Stimulated activated CD8-positive, alpha-beta memory T cell treated with anti-CD3 and anti-CD28 coated beads, Interleukin-4, amount 100 ng/mL, for 24 hours (primary cell): ENCODE measurements around the gene OR51S1.
"Not testable (repeated sequence)": the region's sequence is repeated elsewhere in the genome, so short reads cannot be mapped to it uniquely, and the experiment has no call there.

Source experiments
- DNase-seq: peaks from one replicate; pipeline ENCODE4 v3.0.0-alpha.2; 2020; ENCODE audit warnings: low read depth

The OR51S1 gene

DNA sequence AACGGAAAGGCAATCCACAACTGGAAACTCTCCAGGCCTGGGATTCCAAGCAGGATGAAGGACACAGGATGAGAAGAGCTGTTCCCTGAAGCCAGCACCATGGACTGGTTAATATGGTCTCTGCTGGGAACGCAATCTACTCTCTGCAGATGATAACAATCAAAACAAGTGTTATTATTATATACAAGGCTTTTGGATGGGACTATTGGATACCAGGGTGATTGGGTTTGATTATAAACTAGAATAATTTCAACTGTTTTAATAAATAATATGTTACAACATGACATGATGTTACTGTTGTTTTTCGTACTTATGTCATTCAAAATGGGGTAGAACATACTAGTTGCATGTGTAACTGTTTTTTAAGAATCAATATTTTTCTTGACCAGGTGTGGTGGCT, 44.7 kb downstream of the OR51S1 start, which contains the start of gene OR52R1:
OR52R1 (minus strand) TSS at position 101 of the 400 bp plus-strand sequence; CDS start at position 101, 0 bp downstream.
- DNase-seq: no peak

DNA sequence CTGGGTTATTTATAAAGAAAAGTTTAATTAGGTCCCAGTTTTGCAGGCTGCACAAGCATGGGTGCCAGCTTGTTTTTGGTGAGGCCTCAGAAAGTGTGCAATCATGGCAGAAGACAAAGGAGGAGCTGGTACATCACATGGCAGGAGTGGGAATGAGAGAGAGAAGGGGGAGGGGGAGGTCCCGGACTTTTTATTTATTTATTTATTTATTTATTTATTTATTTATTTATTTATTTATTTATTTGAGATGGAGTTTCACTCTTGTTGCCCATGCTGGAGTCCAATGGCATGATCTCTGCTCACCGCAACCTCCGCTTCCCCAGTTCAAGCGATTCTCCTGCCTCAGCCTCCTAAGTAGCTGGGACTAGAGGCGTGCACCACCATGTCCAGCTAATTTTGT, 47.7 kb downstream of the OR51S1 start:
- DNase-seq: not testable (repeated sequence)

DNA sequence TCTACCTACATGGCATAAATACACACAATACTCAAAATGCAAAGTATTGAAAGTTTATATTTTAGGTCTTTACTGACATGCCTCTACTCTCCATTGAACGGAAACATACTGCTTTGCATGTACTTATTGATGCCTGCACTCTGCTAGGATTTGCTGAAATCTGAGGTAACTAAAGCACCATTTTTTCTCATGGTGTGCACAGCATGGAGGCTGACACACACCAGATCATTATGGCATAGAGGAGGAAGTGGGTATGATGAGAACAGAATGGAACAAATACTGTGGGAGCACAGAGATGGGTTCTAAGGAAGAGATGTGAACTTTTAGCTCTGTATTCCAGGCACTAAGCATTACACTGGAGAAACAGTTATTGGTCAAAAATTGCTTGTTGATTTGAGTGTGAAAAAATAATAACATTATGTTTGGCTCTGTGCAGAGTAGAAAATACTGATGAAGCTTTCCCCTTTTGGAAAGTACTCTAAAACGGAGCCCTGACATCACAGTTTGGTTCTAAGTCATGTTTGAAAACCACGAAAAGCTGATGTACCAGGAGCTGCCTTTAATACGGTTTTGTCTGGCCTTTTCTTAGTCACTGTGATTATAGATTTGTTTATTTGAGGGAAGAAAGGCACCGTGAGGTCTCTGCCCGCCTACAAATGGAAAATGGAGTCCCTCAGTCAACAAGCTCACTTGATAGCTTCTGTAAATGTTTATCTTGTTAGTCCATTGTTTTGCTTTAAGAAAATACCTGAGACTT, 50.4 kb downstream of the OR51S1 start:
- no peak for DNase-seq
